ENCODE data around the gene CPEB4.
A peak's percentile ranks its signal among the peaks of the same experiment; 100 is the strongest.

CPEB4 gene

DNA sequence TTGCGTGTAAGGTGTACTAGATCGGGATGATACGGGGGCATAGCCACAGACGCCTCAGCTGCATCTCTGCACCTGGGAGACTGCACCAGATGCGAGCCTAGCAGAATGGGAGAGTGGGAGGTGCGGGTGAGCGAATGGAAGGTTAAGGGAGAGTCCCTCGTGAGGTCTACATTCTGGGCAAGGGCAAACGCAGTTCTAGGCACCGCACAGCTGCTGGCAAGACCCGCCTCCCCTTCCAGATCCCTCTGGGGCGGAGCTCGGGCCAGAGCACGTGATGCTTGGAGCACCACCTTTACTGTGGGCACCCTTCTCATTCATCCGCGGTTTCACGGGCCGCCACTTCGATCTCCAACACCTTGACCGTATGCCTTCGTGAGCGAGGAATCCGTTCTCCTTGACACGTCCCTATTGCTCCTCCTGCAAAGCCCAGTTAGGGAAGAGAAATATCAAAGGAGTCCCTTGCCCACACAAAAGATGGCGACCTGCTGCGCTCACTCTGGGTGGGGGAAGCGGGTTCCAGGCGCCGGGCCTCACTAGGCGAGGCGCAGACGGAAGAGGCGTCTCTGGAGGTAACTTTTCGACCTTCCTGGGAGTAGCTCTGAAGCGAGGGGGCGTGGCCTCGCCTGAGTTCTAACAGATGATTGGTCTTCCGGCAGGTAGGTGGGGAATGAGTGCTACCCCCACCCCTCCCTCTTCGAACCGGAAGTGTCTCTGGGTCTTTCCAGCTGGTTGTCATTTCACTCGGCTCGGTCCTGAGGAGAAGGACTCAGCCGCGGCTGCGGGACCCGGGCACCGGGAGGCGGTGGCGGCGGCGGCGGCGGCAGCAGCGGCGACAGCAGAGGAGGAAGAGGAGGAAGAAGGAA, at the start of gene CPEB4:
Gene CPEB4 (plus strand): TSS at position 740 of the 863 bp plus-strand sequence. CDS start 1,385 bp downstream, outside the sequence.
- peak; percentile 92 for DNase-seq (ENCODE audit: low read depth)

DNA sequence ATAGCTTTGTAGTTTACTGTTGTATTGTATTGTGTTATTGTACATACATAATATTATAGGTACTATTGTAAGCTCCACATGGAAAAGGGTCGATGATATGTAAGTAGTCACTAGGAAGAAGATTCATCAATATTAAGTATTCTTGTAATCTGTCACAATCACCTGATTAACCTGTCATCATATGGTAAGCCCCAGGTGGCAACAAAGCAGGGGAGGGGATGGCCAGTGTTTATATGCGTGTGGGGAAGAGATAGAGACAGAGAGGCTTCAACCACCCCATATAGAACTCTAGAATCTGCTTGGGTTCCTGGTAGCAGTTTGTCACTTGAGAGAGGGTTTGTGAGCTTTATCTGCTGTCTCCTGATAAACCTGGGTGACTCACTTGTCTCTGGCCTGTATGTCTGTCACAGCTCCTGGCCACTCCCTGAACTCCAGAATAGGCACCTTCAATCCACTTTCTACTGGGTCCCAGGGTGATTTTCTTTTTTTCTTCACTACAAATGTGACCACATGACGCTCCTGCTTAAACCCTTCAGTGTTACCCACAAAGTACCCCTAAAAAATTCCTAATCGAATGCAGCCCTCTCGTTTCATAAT, 48.9 kb upstream of the CPEB4 start:
- DNase-seq (ENCODE audit: low read depth): no peak

GRCh38 chr5:173840111-173840983, 47.8 kb upstream of the CPEB4 start:
- DNase-seq (ENCODE audit: low read depth): no peak

DNA sequence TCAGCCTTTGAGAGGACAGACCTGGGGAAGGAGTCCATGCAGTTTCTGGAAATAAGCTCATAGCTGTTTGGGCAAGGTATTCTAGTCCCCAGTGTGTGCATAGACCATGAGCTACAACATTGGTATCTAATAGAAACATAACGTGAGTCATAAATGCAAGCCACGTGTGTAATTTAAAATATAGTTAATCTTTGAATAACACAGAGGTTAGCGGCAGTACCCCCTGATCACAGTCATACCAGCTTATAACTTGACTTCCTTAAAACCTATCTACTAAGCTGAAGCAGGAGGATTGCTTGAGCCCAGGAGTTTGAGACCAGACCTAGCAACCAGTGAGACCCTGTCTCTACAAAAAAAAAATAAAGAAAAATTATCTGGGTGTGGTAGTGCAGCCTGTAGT, 46.4 kb upstream of the CPEB4 start:
- no peak for DNase-seq (ENCODE audit: low read depth)

DNA sequence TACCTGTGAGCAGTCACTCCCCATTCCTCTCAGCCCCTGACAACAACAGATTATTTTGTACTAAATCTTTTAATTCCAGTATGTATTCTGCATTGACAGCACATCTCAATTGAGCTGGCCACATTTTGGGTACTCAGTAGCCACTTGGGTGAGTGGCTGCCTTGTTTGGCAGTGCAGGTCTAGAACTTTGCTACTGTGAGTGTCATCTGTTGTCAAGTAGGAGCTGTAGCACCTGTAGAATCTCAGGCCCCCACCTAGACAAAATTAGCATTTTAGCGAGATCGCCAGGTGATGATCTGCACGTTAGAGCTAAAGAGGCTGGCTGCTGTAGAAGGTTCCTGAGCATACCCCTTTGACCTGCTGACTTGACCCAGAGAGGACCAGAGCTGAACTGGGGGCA, 44.4 kb upstream of the CPEB4 start:
- DNase-seq (ENCODE audit: low read depth): no peak

- DNase-seq (ENCODE audit: low read depth): no peak
Observed at GRCh38 chr5:173845321-173845720, 42.8 kb upstream of the CPEB4 start.

DNA sequence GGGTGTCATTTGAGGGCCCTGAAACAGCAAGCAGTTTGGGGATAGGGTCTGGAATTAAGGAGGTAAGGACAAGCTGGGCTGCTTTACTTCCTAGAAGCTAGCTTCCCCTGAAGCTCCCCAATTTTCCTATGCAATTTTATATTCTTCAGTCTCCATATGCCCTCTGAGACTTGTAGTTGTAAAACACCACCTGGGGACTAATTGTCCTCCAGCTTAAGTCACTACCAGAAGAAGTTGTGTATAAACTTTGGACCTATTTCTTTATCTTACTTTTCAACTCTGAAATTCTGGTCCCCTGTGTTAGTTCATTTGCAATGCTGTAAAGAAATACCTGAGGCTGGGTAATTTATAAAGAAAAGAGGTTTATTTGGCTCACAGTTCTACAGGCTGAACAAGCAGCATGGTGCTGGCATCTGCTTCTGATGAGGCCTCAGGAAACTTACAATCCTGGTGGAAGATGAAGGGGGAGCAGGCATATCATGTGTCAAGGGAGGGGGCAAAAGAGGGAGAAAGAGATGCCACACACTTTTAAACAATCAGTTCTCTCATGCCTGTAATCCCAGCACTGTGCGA, 41.1 kb upstream of the CPEB4 start:
- no peak for DNase-seq (ENCODE audit: low read depth)

DNA sequence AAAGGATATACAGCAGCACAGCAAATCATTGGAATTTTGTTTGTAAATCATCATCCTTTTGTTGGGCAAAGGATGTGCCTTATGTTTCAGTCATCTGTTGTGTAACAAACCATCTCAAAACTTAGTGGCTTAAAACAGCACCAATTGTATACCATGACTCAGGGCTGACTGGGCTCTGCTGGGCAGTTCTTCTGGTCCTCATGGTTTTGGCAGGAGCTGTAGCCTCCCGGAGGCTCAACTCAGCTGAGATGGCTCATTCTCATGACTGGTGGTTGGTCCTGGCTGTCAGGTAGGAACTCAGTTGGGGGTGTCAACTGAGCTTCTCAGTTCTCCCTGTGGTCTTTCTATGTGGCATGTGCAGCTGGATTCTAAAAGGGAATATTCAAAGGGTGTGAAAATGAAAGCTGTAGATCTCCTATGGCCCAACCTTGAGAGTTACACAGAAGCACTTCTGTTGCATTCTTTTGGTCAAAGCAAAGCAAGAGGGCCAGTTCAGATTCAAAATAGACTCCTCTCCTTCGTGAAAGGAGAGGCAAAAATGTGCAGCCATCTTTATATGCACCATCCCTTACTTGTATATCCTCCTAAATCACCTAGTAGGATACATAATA, 39.1 kb upstream of the CPEB4 start:
- no peak for DNase-seq (ENCODE audit: low read depth)

DNA sequence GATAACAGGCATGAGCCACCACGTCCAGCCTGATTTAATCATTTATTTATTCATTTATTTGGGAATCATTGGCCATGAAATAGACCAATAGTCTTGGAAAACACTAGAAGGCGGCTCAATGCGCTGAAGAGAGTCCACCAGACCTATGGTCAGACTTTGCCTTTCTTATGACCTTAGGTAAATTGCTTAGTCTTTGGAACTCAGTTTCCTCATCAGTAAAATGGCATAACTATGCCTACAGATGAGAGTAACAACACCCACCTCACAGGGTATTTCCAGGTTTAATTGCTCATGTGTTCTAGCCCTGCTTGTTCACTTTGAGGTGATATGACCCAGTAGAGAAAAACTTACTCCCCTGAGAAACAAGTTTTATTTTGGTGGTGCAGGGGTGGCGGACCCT, 38.2 kb upstream of the CPEB4 start:
- DNase-seq (ENCODE audit: low read depth): no peak

- DNase-seq (ENCODE audit: low read depth): no peak
Observed at GRCh38 chr5:173850659-173851058, 37.5 kb upstream of the CPEB4 start.

DNA sequence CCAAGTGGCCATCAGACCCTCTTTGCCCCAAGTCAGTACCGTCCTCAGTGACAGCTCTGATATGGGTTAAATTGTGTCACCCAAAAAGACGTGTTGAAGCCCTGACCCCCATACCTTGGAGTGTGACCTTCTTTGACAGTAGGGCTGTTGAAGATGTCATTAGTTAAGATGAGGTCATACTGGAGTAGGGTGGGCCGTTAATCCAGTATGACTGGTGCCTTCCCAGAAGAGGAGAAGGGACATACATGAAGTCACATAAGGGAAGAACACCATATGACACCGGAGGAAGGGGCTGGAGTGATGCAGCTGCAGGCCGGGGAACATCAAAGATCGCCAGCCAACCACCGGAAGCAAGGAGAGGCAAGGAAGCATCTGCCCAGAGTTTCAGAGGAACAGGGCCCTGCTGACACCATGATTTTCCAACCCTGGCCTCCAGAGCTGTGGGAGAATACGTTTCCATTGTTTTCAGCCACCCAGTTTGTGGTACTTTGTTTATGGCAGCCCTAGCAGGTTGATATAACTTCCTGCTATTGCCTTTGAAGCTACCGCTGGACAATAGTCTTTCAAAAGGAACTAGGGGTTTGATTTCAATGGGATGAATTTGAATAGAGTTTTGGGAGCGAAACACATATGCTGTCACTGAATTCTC, 36.4 kb upstream of the CPEB4 start:
- no peak for DNase-seq (ENCODE audit: low read depth)

- no peak for DNase-seq (ENCODE audit: low read depth)
Observed at GRCh38 chr5:173852790-173853359, 35.3 kb upstream of the CPEB4 start.

DNA sequence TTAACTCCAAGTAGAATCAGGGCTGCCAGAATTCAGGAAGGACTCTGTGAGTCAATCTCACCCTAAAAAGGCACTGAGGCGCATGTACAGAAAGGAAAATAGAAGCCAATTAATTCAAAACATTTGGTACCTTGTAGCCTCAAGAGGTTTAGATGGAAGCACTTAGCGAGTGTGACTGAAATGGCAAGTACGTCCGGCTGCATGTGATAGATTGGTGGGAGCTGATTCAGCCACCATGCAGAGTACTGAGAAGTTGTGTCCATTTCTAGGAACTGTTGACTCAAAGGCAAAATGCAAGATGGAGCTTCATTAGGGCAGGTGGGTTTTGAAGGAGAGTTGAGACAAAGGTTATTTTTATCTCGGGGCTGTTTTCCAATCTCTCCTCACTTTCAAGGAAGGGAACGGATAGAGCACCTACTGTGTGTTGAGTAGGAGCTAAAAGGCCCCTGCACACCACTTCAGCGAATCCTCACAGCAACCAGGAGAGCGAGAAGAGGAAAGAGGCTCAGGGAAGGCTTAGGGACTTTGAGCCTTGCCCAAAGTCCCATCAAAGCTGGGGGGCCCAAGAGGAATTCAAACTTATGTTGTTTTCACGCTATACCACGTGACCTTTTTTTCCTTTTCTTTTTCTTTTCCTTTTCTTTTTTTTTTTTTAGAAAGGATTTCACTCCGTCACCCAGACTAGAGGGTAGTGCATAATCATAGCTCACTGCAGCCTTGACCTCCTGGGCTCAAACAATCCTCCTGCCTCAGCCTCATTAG, 34.6 kb upstream of the CPEB4 start:
- DNase-seq (ENCODE audit: low read depth): no peak

DNA sequence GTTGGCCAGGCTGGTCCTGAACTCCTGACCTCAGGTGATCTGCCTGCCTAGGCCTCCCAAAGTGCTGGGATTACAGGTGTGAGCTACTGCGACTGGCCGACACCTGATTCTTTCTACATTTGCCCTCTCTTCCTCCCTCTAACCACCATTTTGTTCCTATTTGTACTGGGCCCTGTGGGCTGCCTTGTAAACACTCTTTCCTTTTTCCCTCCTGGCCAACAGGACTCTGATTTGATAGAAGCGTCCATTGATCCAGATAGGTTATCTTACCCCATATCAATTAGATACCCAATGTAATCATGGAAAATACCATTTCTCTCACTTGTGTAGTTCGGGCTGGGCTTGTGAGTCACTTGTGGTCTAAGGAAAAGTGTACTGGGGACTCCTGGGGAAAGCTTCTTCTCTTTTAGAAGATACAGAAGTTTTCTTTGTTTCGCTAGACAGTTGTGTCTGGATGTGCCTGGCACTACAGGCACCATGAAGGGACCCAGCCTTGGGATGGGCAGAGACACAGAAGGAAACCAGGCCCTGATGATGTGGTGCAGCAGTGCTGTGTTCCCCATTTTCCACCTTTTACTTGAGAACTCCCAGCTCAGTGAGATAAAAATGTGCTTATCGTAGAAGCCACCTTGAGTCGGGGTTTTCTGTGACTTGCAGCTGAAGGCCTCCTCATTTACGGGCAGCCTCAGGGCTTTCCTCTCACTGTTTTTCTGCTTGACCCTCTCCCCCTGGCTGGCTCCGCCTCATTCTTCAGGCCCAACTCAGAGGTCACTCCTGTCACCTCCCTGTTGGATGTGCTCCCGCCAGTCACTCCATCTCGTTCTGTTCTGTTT, 32.8 kb upstream of the CPEB4 start:
- DNase-seq (ENCODE audit: low read depth): no peak

DNA sequence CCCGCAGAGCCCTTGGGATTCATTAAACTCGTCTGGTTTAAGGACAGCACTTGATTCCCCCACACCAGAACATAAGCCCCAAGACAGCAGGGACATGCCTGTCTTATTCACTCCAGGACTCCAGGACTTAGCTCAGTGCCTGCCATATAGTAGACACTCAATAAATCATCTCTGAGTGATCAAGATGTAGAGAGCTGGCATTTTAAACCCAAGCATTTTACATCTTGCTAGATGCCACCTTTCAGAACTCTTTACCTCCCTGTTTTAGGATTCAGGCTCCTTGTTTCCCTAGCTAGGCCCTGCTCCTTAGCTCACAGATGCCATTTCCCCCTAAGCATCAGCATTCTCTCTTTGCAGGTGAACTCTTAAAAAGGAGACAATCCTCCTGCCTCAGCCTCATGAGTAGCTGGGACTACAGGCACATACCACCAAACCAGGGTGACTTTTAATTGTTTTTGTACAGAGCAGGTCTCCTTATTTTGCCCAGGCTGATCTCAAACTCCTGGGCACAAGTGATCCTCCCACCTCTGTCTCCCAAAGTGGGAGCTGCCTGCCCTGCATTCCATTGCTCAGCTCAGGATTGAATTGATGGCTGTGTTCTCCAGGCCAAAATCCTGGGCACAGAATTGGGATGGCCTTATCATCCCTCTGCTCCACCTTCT, 32.0 kb upstream of the CPEB4 start:
- no peak for DNase-seq (ENCODE audit: low read depth)

DNA sequence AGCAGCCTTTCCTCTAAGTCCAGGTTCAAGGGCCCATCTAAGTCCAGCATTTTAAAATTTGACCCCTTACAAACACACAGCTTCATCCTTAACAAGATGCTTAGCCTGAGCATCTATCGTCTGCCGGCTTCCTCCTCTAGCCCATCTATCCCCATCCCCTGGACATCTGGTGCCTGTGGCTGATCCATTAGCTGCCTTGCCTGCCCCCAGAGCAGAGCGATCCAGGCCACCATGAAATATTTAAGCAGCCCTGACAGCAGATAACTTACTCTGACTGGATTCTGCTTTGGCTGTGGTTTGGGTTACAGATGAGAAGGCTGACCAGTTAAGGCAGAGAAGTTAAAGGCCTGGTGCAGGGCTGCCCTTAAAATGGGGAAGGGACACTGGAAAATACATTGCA, 30.9 kb upstream of the CPEB4 start:
- DNase-seq (ENCODE audit: low read depth): no peak

DNA sequence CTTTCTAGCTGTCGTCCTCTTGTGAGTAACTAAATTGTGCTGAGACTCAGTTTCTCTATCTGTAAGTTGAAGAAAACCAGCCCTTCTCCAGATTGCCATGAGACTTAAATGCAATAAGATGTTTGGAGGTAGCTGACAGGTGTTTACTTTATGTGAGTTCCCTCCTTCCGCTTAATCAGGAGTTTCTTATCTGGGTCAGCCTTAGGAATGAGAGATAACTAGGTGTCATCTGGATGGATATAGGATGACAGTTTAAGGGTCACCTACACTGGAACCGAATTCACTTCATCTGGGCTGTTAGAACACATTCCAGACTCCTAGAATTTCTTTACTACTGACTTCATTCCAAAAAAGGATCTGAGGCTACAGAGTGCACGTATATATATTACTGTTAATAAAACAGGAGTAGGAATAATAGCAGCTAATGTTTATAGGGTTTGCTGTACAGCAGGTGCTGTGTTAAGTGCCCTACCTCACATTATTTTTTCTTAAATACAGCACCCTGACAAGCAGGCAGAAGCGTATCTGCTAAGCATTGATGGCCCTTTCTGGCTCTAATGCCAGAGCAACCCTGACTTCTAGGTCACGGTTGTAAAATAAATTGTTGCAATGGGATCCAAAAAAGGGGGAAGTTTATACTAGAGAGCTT, 30.0 kb upstream of the CPEB4 start:
- no peak for DNase-seq (ENCODE audit: low read depth)

DNA sequence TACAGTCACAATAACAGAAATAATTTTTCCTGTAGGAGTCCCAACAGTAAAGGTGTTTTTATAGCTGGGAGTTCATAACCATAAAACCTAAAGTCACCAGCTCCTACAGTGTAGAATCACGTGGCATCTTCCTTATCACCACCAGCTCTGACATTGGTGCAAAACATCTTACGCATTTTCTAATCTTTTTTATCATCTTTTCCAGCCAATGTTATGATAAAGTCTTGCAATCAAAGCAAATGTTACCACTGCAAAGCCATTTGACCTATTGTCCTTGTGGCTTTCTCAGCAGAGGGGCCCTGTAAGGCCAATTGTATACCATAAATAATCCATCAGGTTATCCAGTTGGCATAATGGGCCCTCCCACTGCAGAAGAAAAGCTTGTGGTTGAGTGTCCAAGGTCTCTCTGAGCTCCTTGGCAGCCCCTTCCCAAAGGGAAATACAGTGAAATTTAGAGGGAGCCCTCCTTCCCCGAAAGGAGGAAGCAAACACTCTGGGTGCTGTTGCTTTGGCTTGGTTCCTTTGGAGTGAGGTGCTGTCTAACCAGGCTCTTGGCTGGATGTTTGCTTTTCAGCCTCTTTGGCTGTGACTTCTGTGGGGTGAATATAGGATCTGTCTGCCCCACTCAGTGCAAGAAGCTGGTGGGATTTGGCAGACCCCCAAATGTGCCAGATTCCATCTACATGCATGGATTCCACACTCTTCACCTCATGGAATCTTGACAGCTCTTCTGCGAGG, 29.3 kb upstream of the CPEB4 start:
- DNase-seq (ENCODE audit: low read depth): no peak

All from activated T-cell treated with anti-CD3 and anti-CD28 coated beads for 1 hour (primary cell).